HepG2 (cell line): Measurements from ENCODE around the gene TBC1D4. TPM values are rescaled to one million over a fixed set of nuclear protein-coding genes. Genes with fewer than 3 reads are reported as not detected.

Experiments
- ATF7-NPFF ChIP-seq: sonication (generic); formaldehyde crosslinking; IDR thresholded peaks from 2 replicates; pipeline ENCODE4 v1.8.1; 2023; ENCODE audit warnings: mild to moderate bottlenecking, low read depth, missing genetic modification reagents, moderate library complexity
- BCL6 ChIP-seq: IDR thresholded peaks from 2 replicates; pipeline ENCODE4 v1.6.1; 2016; ENCODE audit warnings: missing genetic modification reagents, missing compliant biosample characterization
- FOXK1 ChIP-seq: sonication (generic); formaldehyde crosslinking; IDR thresholded peaks from 2 replicates; pipeline ENCODE4 v1.4.0; 2020; ENCODE audit warnings: low read depth, missing genetic modification reagents, borderline replicate concordance
- HMG20A ChIP-seq: IDR thresholded peaks from 2 replicates; pipeline ENCODE4 v1.6.1; 2016; ENCODE audit warnings: borderline replicate concordance
- MIXL1 ChIP-seq: IDR thresholded peaks from 2 replicates; pipeline ENCODE4 v1.6.1; 2016
- RAD51 ChIP-seq: fragments of 450-650 bp; IDR thresholded peaks from 2 replicates; pipeline ENCODE4 v1.6.1; 2016; ENCODE audit warnings: borderline replicate concordance
- RBFOX2 ChIP-seq: fragments of 200-400 bp; formaldehyde crosslinking; IDR thresholded peaks from 2 replicates; pipeline ENCODE4 v1.6.1; 2017; ENCODE audit warnings: low read depth, mild to moderate bottlenecking, low read length
- RXRB ChIP-seq: IDR thresholded peaks from 2 replicates; pipeline ENCODE4 v1.6.1; 2016; ENCODE audit warnings: borderline replicate concordance, missing genetic modification reagents, missing compliant biosample characterization
- YEATS4 ChIP-seq: sonication (generic); formaldehyde crosslinking; IDR thresholded peaks from 2 replicates; pipeline ENCODE4 v1.4.0; 2020; ENCODE audit warnings: missing genetic modification reagents, borderline replicate concordance
- ZNF354B ChIP-seq: sonication (generic); formaldehyde crosslinking; IDR thresholded peaks from 2 replicates; pipeline ENCODE4 v1.8.0; 2022; ENCODE audit warnings: mild to moderate bottlenecking, missing genetic modification reagents
- ZNF776 ChIP-seq: sonication (generic); formaldehyde crosslinking; IDR thresholded peaks from 2 replicates; pipeline ENCODE4 v1.4.0; 2020; ENCODE audit warnings: mild to moderate bottlenecking, missing genetic modification reagents
- polyA plus RNA-seq, 8 experiments: library from polyadenylated mRNA; depleted of rRNA in 3 of 8; stranded (reverse) in 7 of 8; unstranded in 1 of 8; fragments of >200 nt; fragmentation: Illumina TruSeq in 4 of 8; extraction: Trizol in 4 of 8; gene quantifications; 2 replicates each; pipeline versions ENCODE4 v1.2.1 to v1.2.3, GENCODE V29; 2011 to 2016; ENCODE audit warnings: low read depth in 4 of 8, missing spikeins in 1 of 8, mixed read lengths in 1 of 8; ENCODE audit not compliant: insufficient read depth in 1 of 8
- total RNA-seq, 5 experiments: library from RNA; depleted of rRNA; stranded (reverse); fragments of >200 nt; fragmentation: Illumina TruSeq; extraction: Trizol; gene quantifications; 2 replicates each; pipeline ENCODE4 v1.2.3, GENCODE V29; 2016; ENCODE audit warnings: low read depth in 1 of 5
- TF ChIP-seq, protein P1 (sequence below): sonication (generic); formaldehyde crosslinking; IDR thresholded peaks from 2 replicates; pipeline ENCODE4 v1.4.0; 2020; ENCODE audit warnings: mild to moderate bottlenecking, missing genetic modification reagents
- TF ChIP-seq, protein P2 (sequence below): IDR thresholded peaks from 2 replicates; pipeline ENCODE4 v1.6.1; 2016; ENCODE audit warnings: missing compliant biosample characterization, missing genetic modification reagents, borderline replicate concordance
- TF ChIP-seq, protein P3 (sequence below): sonication (generic); formaldehyde crosslinking; IDR thresholded peaks from 2 replicates; pipeline ENCODE4 v1.5.0; 2020; ENCODE audit warnings: missing genetic modification reagents
- TF ChIP-seq, protein P4 (sequence below): sonication (generic); formaldehyde crosslinking; conservative IDR thresholded peaks from 2 replicates; pipeline ENCODE4 v1.4.0; 2020; ENCODE audit warnings: mild to moderate bottlenecking, missing genetic modification reagents, moderate library complexity
- TF ChIP-seq, protein P5 (sequence below): fragments of 450-650 bp; IDR thresholded peaks from 2 replicates; pipeline ENCODE4 v1.6.1; 2017
- TF ChIP-seq, protein P6 (sequence below): sonication (generic); formaldehyde crosslinking; IDR thresholded peaks from 2 replicates; pipeline ENCODE4 v1.5.0; 2020; ENCODE audit warnings: missing genetic modification reagents

TBC1D4 gene
- total and polyA plus RNA-seq, 2 of the 13 experiments (the other 11 are each of a cell fraction or from before 2014, with no cell fraction given) = 35.9 to 64.4 TPM

DNA sequence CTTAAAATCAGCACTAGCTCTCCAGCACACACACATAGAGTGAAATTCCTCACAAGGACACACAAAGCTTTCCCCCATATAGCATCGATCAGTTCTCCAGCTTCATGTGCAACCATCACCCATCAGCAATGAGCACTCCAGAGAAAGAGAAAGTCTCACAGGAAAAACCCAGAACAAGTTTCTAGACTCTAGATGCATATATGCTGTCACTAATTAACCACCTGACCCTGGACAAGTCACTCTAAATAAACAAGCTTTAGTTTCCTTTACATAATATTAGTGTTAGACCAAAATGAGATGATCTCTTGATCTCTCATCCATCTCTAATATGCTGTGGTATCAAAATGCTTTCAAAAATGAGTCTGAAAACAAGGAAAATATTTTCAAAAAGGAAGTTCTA, 81.2 kb downstream of the TBC1D4 start (continued):
- TF ChIP-seq, protein P1, sequence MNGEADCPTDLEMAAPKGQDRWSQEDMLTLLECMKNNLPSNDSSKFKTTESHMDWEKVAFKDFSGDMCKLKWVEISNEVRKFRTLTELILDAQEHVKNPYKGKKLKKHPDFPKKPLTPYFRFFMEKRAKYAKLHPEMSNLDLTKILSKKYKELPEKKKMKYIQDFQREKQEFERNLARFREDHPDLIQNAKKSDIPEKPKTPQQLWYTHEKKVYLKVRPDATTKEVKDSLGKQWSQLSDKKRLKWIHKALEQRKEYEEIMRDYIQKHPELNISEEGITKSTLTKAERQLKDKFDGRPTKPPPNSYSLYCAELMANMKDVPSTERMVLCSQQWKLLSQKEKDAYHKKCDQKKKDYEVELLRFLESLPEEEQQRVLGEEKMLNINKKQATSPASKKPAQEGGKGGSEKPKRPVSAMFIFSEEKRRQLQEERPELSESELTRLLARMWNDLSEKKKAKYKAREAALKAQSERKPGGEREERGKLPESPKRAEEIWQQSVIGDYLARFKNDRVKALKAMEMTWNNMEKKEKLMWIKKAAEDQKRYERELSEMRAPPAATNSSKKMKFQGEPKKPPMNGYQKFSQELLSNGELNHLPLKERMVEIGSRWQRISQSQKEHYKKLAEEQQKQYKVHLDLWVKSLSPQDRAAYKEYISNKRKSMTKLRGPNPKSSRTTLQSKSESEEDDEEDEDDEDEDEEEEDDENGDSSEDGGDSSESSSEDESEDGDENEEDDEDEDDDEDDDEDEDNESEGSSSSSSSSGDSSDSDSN (CRISPR knock-in tag) = no peak
- TF ChIP-seq MIXL1 (peak; percentile 88), BCL6 (CRISPR knock-in tag) (0 out of 2 replicates have a peak, but pooled peaks have one; percentile 7), HMG20A (CRISPR knock-in tag) (0 out of 2 replicates have a peak, but pooled peaks have one; percentile 21), ATF7-NPFF (CRISPR knock-in tag) (no peak), RBFOX2 (no peak), YEATS4 (no peak; the same call in 1 of the 2 replicates), RXRB (0 out of 2 replicates have a peak, but pooled peaks have one; percentile 27), RAD51 (no peak), ZNF776 (CRISPR knock-in tag) (no peak), ZNF354B (no peak), FOXK1 (CRISPR knock-in tag) (0 out of 2 replicates have a peak, but pooled peaks have one; percentile 34)
- TF ChIP-seq, protein P2, sequence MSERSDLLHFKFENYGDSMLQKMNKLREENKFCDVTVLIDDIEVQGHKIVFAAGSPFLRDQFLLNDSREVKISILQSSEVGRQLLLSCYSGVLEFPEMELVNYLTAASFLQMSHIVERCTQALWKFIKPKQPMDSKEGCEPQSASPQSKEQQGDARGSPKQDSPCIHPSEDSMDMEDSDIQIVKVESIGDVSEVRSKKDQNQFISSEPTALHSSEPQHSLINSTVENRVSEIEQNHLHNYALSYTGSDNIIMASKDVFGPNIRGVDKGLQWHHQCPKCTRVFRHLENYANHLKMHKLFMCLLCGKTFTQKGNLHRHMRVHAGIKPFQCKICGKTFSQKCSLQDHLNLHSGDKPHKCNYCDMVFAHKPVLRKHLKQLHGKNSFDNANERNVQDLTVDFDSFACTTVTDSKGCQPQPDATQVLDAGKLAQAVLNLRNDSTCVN (CRISPR knock-in tag) = peak; percentile 99
- TF ChIP-seq, protein P3, sequence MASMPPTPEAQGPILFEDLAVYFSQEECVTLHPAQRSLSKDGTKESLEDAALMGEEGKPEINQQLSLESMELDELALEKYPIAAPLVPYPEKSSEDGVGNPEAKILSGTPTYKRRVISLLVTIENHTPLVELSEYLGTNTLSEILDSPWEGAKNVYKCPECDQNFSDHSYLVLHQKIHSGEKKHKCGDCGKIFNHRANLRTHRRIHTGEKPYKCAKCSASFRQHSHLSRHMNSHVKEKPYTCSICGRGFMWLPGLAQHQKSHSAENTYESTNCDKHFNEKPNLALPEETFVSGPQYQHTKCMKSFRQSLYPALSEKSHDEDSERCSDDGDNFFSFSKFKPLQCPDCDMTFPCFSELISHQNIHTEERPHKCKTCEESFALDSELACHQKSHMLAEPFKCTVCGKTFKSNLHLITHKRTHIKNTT = no peak
- TF ChIP-seq, protein P4, sequence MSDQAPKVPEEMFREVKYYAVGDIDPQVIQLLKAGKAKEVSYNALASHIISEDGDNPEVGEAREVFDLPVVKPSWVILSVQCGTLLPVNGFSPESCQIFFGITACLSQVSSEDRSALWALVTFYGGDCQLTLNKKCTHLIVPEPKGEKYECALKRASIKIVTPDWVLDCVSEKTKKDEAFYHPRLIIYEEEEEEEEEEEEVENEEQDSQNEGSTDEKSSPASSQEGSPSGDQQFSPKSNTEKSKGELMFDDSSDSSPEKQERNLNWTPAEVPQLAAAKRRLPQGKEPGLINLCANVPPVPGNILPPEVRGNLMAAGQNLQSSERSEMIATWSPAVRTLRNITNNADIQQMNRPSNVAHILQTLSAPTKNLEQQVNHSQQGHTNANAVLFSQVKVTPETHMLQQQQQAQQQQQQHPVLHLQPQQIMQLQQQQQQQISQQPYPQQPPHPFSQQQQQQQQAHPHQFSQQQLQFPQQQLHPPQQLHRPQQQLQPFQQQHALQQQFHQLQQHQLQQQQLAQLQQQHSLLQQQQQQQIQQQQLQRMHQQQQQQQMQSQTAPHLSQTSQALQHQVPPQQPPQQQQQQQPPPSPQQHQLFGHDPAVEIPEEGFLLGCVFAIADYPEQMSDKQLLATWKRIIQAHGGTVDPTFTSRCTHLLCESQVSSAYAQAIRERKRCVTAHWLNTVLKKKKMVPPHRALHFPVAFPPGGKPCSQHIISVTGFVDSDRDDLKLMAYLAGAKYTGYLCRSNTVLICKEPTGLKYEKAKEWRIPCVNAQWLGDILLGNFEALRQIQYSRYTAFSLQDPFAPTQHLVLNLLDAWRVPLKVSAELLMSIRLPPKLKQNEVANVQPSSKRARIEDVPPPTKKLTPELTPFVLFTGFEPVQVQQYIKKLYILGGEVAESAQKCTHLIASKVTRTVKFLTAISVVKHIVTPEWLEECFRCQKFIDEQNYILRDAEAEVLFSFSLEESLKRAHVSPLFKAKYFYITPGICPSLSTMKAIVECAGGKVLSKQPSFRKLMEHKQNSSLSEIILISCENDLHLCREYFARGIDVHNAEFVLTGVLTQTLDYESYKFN (CRISPR knock-in tag) = peak; percentile 74
- TF ChIP-seq, protein P5, sequence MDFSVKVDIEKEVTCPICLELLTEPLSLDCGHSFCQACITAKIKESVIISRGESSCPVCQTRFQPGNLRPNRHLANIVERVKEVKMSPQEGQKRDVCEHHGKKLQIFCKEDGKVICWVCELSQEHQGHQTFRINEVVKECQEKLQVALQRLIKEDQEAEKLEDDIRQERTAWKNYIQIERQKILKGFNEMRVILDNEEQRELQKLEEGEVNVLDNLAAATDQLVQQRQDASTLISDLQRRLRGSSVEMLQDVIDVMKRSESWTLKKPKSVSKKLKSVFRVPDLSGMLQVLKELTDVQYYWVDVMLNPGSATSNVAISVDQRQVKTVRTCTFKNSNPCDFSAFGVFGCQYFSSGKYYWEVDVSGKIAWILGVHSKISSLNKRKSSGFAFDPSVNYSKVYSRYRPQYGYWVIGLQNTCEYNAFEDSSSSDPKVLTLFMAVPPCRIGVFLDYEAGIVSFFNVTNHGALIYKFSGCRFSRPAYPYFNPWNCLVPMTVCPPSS = no peak
- TF ChIP-seq, protein P6, sequence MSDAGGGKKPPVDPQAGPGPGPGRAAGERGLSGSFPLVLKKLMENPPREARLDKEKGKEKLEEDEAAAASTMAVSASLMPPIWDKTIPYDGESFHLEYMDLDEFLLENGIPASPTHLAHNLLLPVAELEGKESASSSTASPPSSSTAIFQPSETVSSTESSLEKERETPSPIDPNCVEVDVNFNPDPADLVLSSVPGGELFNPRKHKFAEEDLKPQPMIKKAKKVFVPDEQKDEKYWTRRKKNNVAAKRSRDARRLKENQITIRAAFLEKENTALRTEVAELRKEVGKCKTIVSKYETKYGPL (CRISPR knock-in tag) = 0 out of 2 replicates have a peak, but pooled peaks have one; percentile 58
